GM18951 (cell line): Measurements from ENCODE around the gene GPLD1.

Source experiments
- POLR2A ChIP-seq: IDR thresholded peaks from 4 replicates; pipeline ENCODE4 v1.6.1; 2011; ENCODE audit warnings: mild to moderate bottlenecking; ENCODE audit not compliant: insufficient read length, insufficient read depth; ENCODE audit errors: extremely low read depth
- in situ Hi-C: fragments of 300-500 bp; cut with MboI; formaldehyde crosslinking; loops from one replicate; pipeline ENCODE4 v1.12.0; 2022; ENCODE audit warnings: low sequenced_read_pairs, mixed read lengths, inconsistent platforms; ENCODE audit not compliant: unreplicated experiment

Gene GPLD1, protein sequence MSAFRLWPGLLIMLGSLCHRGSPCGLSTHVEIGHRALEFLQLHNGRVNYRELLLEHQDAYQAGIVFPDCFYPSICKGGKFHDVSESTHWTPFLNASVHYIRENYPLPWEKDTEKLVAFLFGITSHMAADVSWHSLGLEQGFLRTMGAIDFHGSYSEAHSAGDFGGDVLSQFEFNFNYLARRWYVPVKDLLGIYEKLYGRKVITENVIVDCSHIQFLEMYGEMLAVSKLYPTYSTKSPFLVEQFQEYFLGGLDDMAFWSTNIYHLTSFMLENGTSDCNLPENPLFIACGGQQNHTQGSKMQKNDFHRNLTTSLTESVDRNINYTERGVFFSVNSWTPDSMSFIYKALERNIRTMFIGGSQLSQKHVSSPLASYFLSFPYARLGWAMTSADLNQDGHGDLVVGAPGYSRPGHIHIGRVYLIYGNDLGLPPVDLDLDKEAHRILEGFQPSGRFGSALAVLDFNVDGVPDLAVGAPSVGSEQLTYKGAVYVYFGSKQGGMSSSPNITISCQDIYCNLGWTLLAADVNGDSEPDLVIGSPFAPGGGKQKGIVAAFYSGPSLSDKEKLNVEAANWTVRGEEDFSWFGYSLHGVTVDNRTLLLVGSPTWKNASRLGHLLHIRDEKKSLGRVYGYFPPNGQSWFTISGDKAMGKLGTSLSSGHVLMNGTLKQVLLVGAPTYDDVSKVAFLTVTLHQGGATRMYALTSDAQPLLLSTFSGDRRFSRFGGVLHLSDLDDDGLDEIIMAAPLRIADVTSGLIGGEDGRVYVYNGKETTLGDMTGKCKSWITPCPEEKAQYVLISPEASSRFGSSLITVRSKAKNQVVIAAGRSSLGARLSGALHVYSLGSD

DNA sequence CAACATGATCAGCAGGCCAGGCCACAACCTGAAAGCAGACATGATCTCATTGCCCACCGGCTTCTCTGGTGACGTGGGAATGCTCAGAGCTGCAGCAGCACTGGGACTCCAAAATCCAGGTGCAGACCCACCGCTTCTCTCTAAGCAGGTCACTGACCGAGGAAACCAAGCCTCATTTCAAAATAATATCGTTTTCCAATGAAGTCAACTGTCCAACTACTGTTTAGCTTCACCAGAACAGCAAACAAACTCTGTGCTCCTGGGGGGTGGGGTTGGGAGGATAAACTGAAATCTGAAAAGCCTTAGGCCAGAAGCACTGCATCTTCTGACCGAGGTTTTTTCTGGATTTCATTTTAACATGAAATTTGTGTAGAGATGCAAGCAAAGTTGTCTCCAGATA lies at the start of gene GPLD1:
TSS of gene GPLD1 (minus strand) at position 109 of the 400 bp plus-strand sequence. CDS start at position 42, 67 bp downstream.
- in situ Hi-C loops: no loop called here
- no peak for TF ChIP-seq POLR2A

DNA sequence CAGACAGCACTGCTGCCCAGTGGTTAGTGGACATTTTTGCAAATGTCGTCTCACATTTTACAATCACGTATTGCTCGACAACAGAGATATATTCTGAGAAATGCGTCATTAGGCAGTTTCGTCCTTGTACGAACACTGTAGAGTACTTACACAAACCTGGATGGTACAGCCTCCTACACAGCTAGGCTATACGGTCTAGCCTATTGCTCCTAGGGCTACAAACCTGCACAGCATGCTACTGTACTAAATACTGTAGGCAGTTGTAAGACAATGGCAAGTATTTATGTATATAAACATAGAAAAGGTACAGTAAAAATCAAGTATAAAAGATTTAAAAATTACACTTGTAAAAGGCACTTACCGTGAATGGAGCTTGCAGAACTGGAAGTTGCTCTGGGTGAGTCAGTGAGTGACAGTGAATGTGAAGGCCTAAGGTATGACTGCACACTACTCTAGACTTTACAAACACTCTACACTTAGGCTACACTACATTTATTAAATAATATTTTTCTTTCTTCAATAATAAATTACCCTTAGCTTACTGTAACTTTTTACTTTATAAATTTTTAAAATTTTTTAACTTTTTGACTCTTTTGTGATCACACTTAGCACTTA lies 48.5 kb upstream of the GPLD1 start:
- TF ChIP-seq POLR2A: no peak

DNA sequence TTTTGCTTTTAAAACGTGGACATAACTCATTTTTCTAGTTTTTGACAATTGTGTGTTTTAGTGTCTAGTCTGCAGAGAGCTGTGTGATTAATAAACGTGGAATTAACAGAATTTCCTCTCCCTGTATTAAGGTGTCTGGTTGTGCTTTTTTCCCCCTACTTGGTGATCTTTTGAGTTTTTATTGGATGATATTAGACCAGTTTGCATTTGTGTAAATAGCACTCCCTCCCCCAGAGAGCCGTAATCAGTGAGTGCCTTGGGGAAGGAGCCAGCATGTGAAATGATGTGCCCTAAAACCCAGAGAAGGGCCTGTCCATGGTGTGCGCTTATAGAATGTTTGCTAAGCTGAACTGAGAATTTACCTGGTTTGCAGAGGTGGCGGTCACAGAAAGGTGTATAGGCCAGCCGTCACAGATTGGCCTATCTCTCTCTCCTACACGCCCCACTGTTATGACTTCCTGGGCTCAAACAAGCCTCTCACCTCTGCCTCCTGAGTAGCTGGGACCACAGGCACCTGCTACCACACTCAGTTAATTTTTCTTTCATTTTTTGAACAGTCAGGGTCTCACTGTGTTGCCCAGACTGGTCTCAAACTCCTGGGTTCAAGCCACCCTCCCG lies 47.8 kb upstream of the GPLD1 start:
- TF ChIP-seq POLR2A: no peak
- in situ Hi-C loops: no loop called here

More for the DNA sequence above, 48.5 kb upstream of the GPLD1 start:
- in situ Hi-C loops: no loop called here

DNA sequence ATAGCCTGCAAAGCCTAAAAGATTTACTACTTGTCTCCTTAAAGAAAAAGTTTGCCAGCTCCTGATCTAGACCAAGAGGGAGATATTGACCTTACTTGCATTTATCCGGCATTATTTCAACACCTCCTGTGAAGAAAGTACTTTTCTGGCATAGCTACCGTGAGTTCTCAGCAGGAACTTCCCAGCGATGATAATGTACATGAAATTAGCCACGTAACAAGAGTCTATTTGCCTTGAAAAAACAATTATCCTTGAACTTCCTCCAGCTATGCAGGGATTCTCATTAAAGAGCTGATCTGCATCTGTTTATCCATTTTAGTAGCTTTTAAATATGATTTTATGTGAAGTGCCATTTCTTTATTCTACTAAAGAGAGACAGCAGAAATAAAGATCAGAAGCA lies 47.1 kb upstream of the GPLD1 start:
- in situ Hi-C loops: no loop called here
- no peak for TF ChIP-seq POLR2A

DNA sequence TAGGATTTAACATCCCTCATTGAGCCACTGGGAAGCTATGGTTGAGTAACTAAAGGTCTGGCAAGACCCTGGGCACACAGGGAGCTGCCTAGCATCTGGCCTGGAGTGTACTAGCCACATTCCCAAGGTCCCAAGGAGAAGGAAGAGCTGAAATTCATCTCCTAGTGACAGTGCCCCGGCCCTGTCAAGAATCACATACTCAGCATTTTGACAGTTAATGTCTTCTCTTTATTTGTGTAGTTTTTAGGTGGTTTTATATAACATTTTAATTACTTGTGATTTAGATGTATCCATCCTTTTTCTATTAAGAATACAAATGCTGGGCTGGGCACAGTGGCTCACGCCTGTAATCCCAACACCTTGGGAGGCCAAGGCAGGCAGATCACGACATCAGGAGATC lies 45.8 kb upstream of the GPLD1 start:
- in situ Hi-C loops: no loop called here
- no peak for TF ChIP-seq POLR2A

DNA sequence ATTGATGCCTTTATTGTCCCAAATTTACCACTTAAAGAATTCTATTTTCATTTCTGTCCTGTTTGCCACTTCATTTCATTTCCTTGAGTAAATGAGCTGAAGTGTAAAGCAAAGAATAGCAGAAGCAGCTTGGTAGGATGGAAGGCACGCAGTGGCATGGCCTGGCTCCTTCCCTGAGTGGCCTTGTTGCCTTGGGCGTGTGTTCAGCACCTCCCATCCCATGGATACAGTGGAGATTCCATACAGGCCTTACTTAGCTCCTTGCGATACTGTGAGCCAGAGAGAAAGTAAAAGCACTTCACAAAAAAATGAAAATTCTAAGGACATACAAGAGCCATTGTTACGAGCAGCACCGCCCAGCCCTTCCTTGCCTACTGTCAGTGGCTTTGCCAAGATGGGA lies 45.0 kb upstream of the GPLD1 start:
- in situ Hi-C loops: no loop called here
- no peak for TF ChIP-seq POLR2A

DNA sequence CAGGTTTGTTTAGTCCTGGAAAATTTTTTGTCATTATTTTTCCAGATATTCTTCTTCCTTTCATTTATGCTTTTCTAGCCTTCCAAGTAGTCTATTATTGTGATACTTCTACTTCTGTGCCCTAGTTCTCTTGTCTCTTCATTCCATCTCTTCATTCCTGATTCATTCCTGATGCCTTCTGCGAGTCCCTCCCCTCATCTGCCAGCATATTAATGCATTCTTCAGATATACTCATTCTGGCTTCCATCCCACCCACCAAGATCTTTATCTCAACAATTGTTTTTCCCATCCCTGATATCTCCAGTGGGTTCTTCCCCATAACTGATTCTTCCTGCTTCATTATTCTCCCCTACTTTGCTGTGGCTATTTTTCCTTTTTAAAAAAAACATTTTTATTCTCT lies 40.6 kb upstream of the GPLD1 start:
- no peak for TF ChIP-seq POLR2A
- in situ Hi-C loops: no loop called here

DNA sequence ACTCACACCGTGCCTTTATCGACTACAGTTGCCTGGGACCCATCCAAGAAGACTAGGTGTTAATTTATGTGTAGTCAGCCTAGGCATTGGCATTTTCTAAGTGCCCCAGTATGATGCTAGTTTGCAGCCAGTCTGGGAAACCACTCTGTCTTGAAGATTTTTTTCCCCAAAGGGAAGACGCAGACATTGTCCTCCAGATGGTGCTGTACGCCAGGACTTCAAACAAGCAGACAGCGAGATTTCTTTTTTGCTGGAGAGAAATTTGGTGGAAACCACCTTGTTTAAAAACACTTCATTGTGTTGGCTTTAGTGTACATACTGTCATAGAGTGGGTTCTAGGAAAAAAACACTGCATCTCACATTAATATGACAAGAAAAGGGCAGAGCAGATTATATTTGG lies 35.4 kb upstream of the GPLD1 start:
- in situ Hi-C loops: no loop called here
- no peak for TF ChIP-seq POLR2A

DNA sequence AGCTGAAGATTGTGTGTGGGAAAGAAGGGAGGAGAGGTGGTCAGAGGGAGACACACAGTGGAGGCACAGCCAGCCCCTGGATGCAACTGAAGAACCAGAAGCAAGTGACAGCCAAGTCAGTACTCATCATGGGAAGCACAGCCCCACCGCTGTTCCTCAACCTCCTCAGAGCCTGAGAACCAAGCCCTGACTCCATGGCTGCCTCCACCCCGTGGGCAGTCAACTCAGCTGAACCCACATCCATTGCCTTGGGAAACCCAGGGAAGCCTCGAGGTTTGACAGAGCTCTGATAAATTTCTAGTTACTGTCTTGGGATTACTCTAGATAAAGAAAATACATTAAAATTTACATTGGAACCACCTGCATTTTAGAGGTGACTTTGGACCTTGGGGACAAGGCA lies 35.0 kb upstream of the GPLD1 start:
- in situ Hi-C loops: no loop called here
- no peak for TF ChIP-seq POLR2A

DNA sequence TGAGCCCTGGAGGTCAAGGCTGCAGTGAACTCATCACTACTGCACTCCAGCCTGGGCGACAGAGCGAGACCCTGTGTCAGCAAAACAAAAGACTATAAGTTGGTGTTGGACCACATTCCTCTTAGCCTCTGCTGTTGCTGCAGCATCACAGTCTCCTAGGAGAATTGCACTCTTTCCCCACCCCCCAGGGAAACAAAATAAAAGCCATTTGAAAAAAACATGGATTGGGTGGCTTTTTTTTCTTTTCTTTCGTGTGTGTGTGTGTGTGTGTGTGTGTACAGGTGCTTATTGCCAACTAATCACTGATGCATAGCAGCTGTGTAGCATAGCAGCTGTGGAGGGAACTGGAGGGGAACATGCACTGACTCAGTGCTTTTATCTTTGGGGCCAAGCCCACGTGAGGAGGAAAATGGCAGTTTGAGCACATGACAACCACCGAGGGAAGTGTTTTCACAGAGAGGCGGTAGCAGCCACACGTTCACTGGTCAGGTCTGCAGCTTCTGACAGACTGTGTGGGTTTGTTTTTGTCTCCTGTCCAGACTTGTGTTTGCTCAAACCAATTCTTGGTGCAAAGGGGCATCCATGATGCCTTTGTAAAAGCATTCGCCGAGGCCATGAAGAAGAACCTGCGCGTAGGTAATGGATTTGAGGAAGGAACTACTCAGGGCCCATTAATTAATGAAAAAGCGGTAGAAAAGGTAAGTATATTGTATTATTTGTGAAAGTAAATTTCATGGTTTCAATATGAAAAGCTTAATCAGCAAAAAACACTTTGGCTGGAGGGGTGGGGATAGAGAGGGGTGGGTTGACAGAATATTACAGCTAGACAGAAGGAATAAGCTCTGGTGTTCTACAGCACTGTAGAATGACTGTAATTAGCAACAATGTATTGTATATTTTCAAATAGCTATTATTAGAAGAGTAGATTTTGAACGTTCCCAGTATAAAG lies 33.1 kb upstream of the GPLD1 start:
- in situ Hi-C loops: no loop called here
- no peak for TF ChIP-seq POLR2A

DNA sequence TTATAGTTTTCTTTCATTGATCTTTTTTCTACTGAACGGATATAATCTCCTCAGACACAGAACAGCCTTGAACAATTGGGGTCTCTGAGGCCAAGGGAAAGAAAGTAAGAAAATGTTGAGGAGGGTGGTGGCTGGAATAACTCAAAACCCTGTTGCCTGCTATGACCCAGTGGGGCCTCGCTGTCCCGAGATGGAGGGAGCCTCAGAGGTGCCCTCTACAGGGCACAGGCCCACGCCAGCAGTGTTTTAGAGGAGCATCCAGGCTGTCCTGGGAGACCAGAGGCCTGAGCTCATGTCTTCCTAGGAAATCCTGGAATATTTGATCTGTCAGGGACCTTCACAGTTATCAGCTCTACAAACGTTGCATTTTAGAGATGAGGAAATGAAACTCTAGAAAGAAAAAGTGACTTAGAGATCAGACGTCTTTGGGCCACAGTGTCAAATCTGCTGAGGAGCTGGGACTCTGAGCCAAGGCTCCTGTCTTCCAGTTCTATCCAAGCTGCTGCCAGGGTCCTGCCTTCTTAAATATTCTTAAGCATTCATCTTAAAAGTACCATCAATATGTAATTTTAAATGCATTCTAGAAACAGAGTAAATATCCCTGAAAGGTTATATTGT lies 31.7 kb upstream of the GPLD1 start:
- in situ Hi-C loops: no loop called here
- TF ChIP-seq POLR2A: no peak
